NK-92 (cell line): ENCODE measurements around the gene CAMK1D.

ENCODE experiments used
- DNase-seq: peaks from one replicate; lab custom pipeline; 2025; ENCODE audit not compliant: unreplicated experiment; lab: John Stamatoyannopoulos, UW

The CAMK1D gene

GRCh38 chr10:12459762-12460161 is 110.4 kb downstream of the CAMK1D start:
- no peak for DNase-seq

- DNase-seq, result no peak
Observed at GRCh38 chr10:12463459-12463838, 114.1 kb downstream of the CAMK1D start.

DNA sequence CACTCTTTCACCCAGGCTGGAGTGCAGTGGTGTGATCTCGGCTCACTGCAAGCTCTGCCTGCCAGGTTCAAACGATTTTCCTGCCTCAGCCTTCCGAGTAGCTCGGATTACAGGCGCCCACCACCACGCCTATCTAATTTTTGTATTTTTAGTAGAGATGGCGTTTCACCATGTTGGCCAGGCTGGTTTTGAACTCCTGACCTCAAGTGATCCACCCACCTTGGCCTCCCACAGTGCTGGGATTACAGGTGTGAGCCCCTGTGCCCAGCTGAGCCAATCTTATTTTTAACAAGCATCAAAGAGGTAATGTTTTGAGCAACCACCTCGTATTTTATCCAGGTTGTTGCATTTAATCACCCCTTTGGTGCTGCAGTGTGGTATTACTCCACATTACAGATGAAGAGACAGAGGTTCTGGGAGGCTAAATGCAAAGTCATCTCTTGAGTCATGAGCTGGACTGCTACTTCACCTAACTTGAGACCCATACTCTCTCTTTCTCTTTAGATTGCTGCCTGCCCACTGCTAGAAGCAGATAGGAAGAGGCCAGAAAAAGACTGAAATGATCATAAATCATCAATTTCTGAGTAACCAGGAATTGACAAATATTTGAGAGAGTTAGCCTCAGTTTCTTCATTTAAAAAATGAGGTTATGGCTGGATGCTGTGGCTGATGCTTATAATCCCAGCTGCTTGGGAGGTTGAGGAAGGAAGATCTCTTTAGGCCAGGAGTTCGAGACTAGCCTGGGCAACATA is 116.2 kb downstream of the CAMK1D start:
- DNase-seq, result no peak

GRCh38 chr10:12466704-12467305 is 117.5 kb downstream of the CAMK1D start:
- no peak for DNase-seq

DNA sequence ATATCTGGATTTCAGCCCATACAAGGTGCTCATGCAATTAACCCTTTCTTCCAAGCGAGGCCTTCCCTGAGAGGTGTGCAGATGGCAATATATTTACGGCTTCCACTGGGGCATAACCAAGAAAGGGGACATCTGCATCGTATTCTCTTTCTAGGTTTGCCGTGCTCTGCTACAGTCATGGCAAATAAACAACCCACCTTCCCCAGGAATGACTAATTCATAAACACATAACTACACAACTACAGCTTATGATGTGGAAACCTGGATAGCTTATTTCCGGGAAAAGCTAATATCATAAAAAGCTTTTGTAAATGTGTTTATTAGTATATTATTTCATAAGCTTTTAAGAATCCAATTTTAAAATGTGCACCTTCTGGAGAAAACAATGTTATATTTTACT is 120.0 kb downstream of the CAMK1D start:
- DNase-seq, result no peak

DNA sequence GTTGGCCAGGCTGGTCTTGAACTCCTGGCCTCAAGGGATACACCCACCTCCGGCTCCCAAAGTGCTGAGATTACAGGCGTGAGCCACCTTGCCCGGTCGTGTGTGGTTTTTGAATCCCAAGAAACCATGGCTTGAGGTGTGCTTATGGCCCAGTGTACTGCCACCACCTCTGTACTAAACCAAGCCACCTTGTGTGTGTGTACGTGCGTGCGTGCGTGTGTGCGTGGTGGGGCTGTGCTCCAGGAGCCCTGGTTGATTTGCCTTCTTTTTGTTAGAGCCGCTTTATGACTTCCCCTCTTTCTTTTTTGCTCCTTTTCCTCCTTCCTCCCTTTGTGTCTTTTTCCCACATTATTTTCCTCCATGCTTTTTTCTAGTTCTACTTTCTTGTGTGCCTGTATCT is 121.4 kb downstream of the CAMK1D start:
- no peak for DNase-seq

GRCh38 chr10:12471135-12471534 is 121.8 kb downstream of the CAMK1D start:
- no peak for DNase-seq

- DNase-seq, result no peak
Observed at GRCh38 chr10:12473491-12473890, 124.1 kb downstream of the CAMK1D start.

DNA sequence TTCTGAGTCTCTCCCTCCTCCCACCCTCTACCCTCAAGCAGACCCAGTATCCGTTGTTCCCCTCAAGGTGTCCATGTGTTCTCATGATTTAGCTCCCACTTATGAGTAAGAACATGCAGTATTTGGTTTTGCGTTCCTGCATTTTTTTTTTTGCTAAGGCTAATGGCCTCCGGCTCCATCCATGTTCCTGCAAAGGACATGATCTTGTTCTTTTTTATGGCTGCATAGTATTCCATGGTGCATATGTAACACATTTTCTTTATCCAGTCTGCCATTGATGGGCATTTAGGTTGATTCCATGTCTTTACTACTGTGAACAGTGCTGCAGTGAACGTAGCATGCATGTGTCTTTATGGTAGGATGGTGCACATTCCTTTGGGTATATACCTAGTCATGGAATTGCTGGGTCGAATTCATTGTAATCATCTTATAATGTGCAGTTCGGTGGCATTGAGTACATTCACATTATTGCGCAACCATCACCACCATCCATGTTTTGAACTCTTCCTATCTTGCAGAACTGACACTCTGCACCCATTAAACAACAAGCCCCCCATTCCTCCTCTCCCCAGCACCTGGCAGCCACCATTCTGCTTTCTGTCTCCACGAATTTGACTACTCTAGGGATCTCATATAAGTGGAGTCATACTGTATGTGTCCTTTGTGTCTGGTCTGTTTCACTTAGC is 125.5 kb downstream of the CAMK1D start:
- no peak for DNase-seq

GRCh38 chr10:12476656-12477055 is 127.3 kb downstream of the CAMK1D start:
- no peak for DNase-seq

DNA sequence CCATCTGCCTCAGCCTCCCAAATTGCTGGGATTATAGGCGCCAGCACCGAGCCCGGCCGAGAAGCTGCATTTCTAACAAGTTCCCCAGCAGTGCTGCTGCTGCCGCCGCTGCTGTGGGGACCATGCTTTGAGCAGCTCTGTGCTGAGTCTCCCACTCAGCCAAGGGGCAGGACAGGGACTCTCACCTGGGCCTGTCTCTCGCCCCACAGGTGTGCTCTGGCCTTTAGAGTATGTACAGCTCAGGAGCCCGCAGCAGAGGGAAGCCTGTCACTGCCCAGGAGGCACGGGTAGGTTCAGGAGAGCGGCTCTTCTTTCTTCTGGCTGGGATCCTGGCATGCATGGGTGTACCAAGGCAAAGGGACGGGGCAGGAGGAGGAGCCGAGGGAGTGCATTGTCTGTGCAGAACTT is 130.1 kb downstream of the CAMK1D start:
- no peak for DNase-seq

DNA sequence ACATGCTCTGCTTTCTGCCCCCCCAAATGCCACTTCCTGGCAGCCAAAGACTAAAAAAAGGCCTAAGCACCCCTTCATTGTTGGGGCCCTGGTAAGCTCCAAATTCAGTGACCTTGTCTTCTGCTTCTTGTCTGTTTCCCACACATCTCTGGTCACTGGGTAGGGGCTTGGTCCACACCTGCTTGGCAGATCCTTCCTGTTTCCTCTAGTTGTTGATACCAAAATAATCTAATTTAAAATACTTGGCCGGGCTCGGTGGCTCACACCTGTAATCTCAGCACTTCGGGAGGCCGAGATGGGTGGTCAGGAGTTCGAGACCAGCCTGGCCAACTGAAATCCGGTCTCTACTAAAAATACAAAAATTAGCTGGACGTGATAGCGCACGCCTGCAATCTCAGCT is 130.6 kb downstream of the CAMK1D start:
- no peak for DNase-seq

GRCh38 chr10:12480440-12480839 is 131.1 kb downstream of the CAMK1D start:
- no peak for DNase-seq

- DNase-seq, result no peak
Observed at GRCh38 chr10:12481924-12482323, 132.6 kb downstream of the CAMK1D start.

DNA sequence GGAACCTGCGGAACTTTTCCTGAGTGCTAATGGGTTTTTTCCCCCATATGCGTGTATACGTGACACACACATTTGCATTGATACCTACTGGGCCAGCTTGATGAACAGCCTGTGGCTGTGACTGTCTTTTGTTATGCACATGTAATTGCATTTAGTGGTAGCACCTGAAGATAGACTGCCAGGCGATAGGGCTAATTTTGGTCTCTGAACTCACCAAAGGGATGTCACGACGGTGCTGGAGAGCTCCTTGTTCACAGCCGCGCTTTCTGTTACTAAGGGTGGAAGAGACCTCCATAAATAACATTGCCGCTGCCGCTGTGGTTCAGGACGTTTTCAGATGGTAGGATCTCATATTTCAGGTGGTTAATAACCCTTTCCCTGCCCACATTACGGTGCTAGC is 133.2 kb downstream of the CAMK1D start:
- DNase-seq, result no peak

GRCh38 chr10:12484002-12484918 is 134.9 kb downstream of the CAMK1D start:
- DNase-seq, result no peak

GRCh38 chr10:12484941-12485805 is 135.8 kb downstream of the CAMK1D start:
- no peak for DNase-seq

- DNase-seq, result no peak
Observed at GRCh38 chr10:12487366-12487765, 138.0 kb downstream of the CAMK1D start.

DNA sequence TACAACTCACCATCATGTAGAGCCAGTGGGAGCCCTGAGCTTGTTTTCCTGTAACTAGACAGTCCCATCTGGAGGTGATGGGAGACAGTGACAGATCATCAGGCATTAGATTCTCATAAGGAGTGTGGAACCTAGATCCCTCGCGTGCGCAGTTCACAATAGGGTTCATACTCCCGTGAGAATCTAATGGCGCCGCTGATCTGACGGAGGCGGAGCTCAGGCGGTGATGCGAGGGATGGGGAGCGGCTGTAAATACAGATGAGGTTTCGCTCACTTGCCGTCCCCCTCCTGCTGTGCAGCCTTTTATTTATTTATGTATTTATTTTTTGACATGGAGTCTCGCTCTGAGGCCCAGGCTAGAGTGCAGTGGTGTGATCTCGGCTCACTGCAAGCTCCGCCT is 139.3 kb downstream of the CAMK1D start:
- DNase-seq, result no peak

- no peak for DNase-seq
Observed at GRCh38 chr10:12489357-12489756, 140.0 kb downstream of the CAMK1D start.
